GM13976 (cell line): ENCODE results near the gene SH3BP4.

Experiments
- DNase-seq: peaks from one replicate; pipeline ENCODE4 v3.0.0; 2012; ENCODE audit warnings: low spot score
- CTCF ChIP-seq: IDR thresholded peaks from 2 replicates; pipeline ENCODE4 v1.5.1; 2012; ENCODE audit warnings: borderline replicate concordance, mild to moderate bottlenecking; ENCODE audit not compliant: insufficient read depth; ENCODE audit errors: extremely low read depth, missing control alignments, control extremely low read depth
- in situ Hi-C: fragments of 300-500 bp; cut with MboI; formaldehyde crosslinking; loops from one replicate; pipeline ENCODE4 v1.12.0; 2022; ENCODE audit warnings: low sequenced_read_pairs, mixed read lengths, inconsistent platforms; ENCODE audit not compliant: unreplicated experiment

Gene SH3BP4

GRCh38 chr2:234912437-234912836 lies 39.4 kb upstream of the SH3BP4 start:
- no peak for DNase-seq
- no peak for TF ChIP-seq CTCF
- in situ Hi-C loops, result no loop called here

GRCh38 chr2:234913208-234913626 lies 38.6 kb upstream of the SH3BP4 start:
- in situ Hi-C loops, result no loop called here
- no peak for TF ChIP-seq CTCF

GRCh38 chr2:234914371-234915154 lies 37.3 kb upstream of the SH3BP4 start:
- TF ChIP-seq CTCF, result no peak
- no peak for DNase-seq
- in situ Hi-C loops, result no loop called here

More at GRCh38 chr2:234913208-234913626, 38.6 kb upstream of the SH3BP4 start:
- DNase-seq, result no peak

- in situ Hi-C loops, result no loop called here
Measured at GRCh38 chr2:234916674-234917073, 35.1 kb upstream of the SH3BP4 start.

GRCh38 chr2:234917211-234917975 lies 34.4 kb upstream of the SH3BP4 start:
- no peak for DNase-seq
- in situ Hi-C loops, result no loop called here
- no peak for TF ChIP-seq CTCF

More at GRCh38 chr2:234916674-234917073, 35.1 kb upstream of the SH3BP4 start:
- no peak for DNase-seq
- no peak for TF ChIP-seq CTCF

GRCh38 chr2:234919711-234920110 lies 32.1 kb upstream of the SH3BP4 start:
- TF ChIP-seq CTCF, result no peak
- no peak for DNase-seq
- in situ Hi-C loops, result no loop called here
